WTC11 (cell line): ENCODE measurements around the gene AKAP8. TPM values are rescaled to one million over a fixed set of nuclear protein-coding genes. Genes with fewer than 3 reads are reported as not detected.

ENCODE experiments used
- ATAC-seq: fragments of 200-7000 bp; cut with Tn5 transposase; 2 replicates; pipeline ENCODE4 v1.10.0; 2021; ENCODE audit warnings: mild to moderate bottlenecking, moderate library complexity
- CTCF ChIA-PET: fragments of 300-600 bp; sonication (Branson Sonifier 250); formaldehyde crosslinking; loops from one replicate; lab custom pipeline; 2021; ENCODE audit warnings: antibody characterized with exemption; lab: Charles Lee
- POLR2A ChIA-PET: fragments of 350-600 bp; sonication (Branson Sonifier 250); formaldehyde crosslinking; loops from one replicate; lab custom pipeline; 2021; ENCODE audit warnings: antibody characterized with exemption; lab: Charles Lee
- DNase-seq: peaks from one replicate; pipeline ENCODE4 v3.0.0; 2021; ENCODE audit warnings: low spot score
- H3K27ac Mint-ChIP-seq: 2 replicates; pipeline ENCODE4 v1.8.0; 2021; ENCODE audit warnings: mixed read lengths
- H3K27me3 Mint-ChIP-seq: 2 replicates; pipeline ENCODE4 v1.8.0; 2021; ENCODE audit warnings: low read depth, mild to moderate bottlenecking, moderate library complexity, mixed read lengths
- H3K36me3 Mint-ChIP-seq: 2 replicates; pipeline ENCODE4 v1.8.0; 2021; ENCODE audit warnings: mixed read lengths
- H3K4me1 Mint-ChIP-seq: 2 replicates; pipeline ENCODE4 v1.8.0; 2022; ENCODE audit warnings: mixed read lengths
- H3K4me3 Mint-ChIP-seq: 2 replicates; pipeline ENCODE4 v1.8.0; 2021; ENCODE audit warnings: mild to moderate bottlenecking, moderate library complexity, mixed read lengths
- H3K9me3 Mint-ChIP-seq: 2 replicates; pipeline ENCODE4 v1.8.0; 2021; ENCODE audit warnings: mixed read lengths
- ARID4B ChIP-seq: sonication (generic); formaldehyde crosslinking; IDR thresholded peaks from 2 replicates; pipeline ENCODE4 v1.8.0; 2023; ENCODE audit warnings: missing genetic modification reagents, mild to moderate bottlenecking, borderline replicate concordance
- E2F4 ChIP-seq: sonication (generic); formaldehyde crosslinking; IDR thresholded peaks from 2 replicates; pipeline ENCODE4 v1.8.1; 2022; ENCODE audit warnings: low read depth, mild to moderate bottlenecking, moderate library complexity, missing genetic modification reagents, borderline replicate concordance
- E2F5 ChIP-seq: sonication (generic); formaldehyde crosslinking; IDR thresholded peaks from 2 replicates; pipeline ENCODE4 v1.8.1; 2022; ENCODE audit warnings: mild to moderate bottlenecking, moderate library complexity, missing genetic modification reagents
- IRF1 ChIP-seq: sonication (generic); formaldehyde crosslinking; IDR thresholded peaks from 2 replicates; pipeline ENCODE4 v1.8.0; 2023; ENCODE audit warnings: missing genetic modification reagents
- JAZF1 ChIP-seq: fragments of 250-450 bp; sonication (Bioruptor Pico); IDR thresholded peaks from 2 replicates; pipeline ENCODE4 v1.9.0; 2021; ENCODE audit warnings: moderate library complexity, mild to moderate bottlenecking, inconsistent platforms
- MAX ChIP-seq: sonication (generic); formaldehyde crosslinking; IDR thresholded peaks from 2 replicates; pipeline ENCODE4 v1.8.0; 2022; ENCODE audit warnings: mild to moderate bottlenecking, missing genetic modification reagents
- SMAD3 ChIP-seq: sonication (generic); formaldehyde crosslinking; IDR thresholded peaks from 2 replicates; pipeline ENCODE4 v1.8.0; 2022; ENCODE audit warnings: missing genetic modification reagents, mild to moderate bottlenecking, borderline replicate concordance
- SP1 ChIP-seq: sonication (generic); formaldehyde crosslinking; conservative IDR thresholded peaks from 2 replicates; pipeline ENCODE4 v1.8.1; 2022; ENCODE audit warnings: missing genetic modification reagents
- TCF7 ChIP-seq: sonication (generic); formaldehyde crosslinking; IDR thresholded peaks from 2 replicates; pipeline ENCODE4 v1.8.0; 2022; ENCODE audit warnings: mild to moderate bottlenecking, low read depth, missing genetic modification reagents, moderate library complexity
- TEAD1 ChIP-seq: sonication (generic); formaldehyde crosslinking; IDR thresholded peaks from 2 replicates; pipeline ENCODE4 v1.8.0; 2022; ENCODE audit warnings: mild to moderate bottlenecking, missing genetic modification reagents
- USF2 ChIP-seq: sonication (generic); formaldehyde crosslinking; IDR thresholded peaks from 2 replicates; pipeline ENCODE4 v1.8.1; 2023; ENCODE audit warnings: mild to moderate bottlenecking, missing genetic modification reagents, moderate library complexity
- ZNF263 ChIP-seq: sonication (generic); formaldehyde crosslinking; IDR thresholded peaks from 2 replicates; pipeline ENCODE4 v1.8.1; 2022; ENCODE audit warnings: low read depth, mild to moderate bottlenecking, moderate library complexity, missing genetic modification reagents
- ZNF317 ChIP-seq: sonication (generic); formaldehyde crosslinking; IDR thresholded peaks from 2 replicates; pipeline ENCODE4 v1.8.1; 2023; ENCODE audit warnings: low read depth, mild to moderate bottlenecking, moderate library complexity, missing genetic modification reagents, borderline replicate concordance
- ZNF423 ChIP-seq: fragments of 250-450 bp; sonication (Bioruptor Pico); IDR thresholded peaks from 2 replicates; pipeline ENCODE4 v2.1.2; 2022; ENCODE audit warnings: mild to moderate bottlenecking, moderate library complexity
- ZNF425 ChIP-seq: fragments of 250-450 bp; sonication (Bioruptor Pico); conservative IDR thresholded peaks from 2 replicates; pipeline ENCODE4 v1.9.0; 2021; ENCODE audit warnings: mild to moderate bottlenecking
- total RNA-seq: library from RNA; stranded (reverse); gene quantifications from 3 replicates; pipeline ENCODE4 v1.2.3, GENCODE V29; 2021

Gene AKAP8
- total RNA-seq, 1 experiment from 2014 or later: 65.9 TPM

- no peak for TF ChIP-seq ZNF317 (CRISPR knock-in tag)
Observed at GRCh38 chr19:15400521-15401396, 21.2 kb upstream of the AKAP8 start (continued).

- H3K9me3 Mint-ChIP-seq: no peaks in the 10 kb centered on the region
- H3K4me3 Mint-ChIP-seq: no peak overlapping the region
- TF ChIP-seq SP1 (no peak), E2F5 (CRISPR knock-in tag) (no peak), TCF7 (CRISPR knock-in tag) (no peak), ARID4B (CRISPR knock-in tag) (no peak), SMAD3 (CRISPR knock-in tag) (no peak), USF2 (CRISPR knock-in tag) (no peak), MAX (CRISPR knock-in tag) (no peak), ZNF263 (CRISPR knock-in tag) (no peak), ZNF425 (CRISPR knock-in tag) (no peak), JAZF1 (no peak), ZNF423 (CRISPR knock-in tag) (no peak), TEAD1 (no peak), IRF1 (CRISPR knock-in tag) (no peak), E2F4 (no peak)
- TF ChIP-seq, all 79 proteins: peak for 0
- no peak overlapping the region for H3K27ac Mint-ChIP-seq
- H3K36me3 Mint-ChIP-seq: peaks cover 54% of the 10 kb centered on the region
- ChIA-PET CTCF (interaction anchor here (0.9 kb wide), 1 partner anchor 156 kb away, joined by 3 read pairs; no protein-coding TSS in a partner anchor), POLR2A (interaction anchor here (0.5 kb wide), 1 partner anchor 163 kb away, joined by 3 read pairs; no protein-coding TSS in a partner anchor)
- peaks cover 2% of the 10 kb centered on the region; the same call in 1 of the 2 replicates for H3K4me1 Mint-ChIP-seq
- DNase-seq: no peak
- H3K27me3 Mint-ChIP-seq: no peaks in the 10 kb centered on the region
- no peak for ATAC-seq
Observed at GRCh38 chr19:15399635-15400034, 20.0 kb upstream of the AKAP8 start.
